Islet of Langerhans (tissue), 1 donor: Measurements from ENCODE around the gene MSGN1.
"Not testable (repeated sequence)": the region's sequence is repeated elsewhere in the genome, so short reads cannot be mapped to it uniquely, and the experiment has no call there.

Experiments
- FAIRE-seq: peaks from one replicate; lab custom pipeline; 2011; peaks lifted over from hg19 to GRCh38; lab: Jason Lieb, UNC

MSGN1 gene

GRCh38 chr2:17805717-17806363 lies 10.4 kb upstream of the MSGN1 start:
- FAIRE-seq = no peak

DNA sequence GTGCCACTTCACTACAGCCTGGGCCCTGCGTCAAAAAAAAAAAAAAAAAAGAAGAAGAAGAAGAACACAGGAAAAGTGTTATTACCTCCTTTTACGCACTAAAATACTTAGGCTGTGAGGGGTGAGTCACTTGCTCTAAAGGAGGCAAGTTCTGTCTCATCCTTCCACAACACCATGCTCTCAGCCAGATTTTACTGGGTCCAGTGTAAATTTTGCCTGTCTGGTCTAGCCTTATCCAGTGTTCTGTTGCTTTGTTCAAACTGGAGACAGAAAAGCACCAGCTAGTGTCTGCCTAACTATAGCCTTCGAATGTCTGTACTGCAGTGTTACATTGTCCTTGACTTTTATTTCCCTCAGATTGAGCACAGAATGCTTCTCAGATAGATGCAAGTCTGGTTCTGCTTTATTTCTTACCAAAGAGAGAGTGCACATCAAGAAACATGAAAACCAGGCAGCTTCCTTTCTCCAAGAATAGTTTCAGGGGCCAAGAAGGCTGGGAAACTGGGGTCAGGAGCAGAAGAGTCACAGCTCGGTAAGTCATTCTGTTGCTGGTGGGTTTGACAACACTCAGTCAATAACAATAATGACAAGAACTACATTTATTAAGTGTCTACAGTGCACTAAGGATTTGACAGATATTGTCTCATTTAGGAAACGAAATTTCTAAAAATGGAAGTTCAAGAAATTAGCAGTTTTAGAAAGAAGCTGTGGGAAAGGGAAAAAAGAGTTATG lies 3.1 kb upstream of the MSGN1 start:
- no peak for FAIRE-seq

GRCh38 chr2:17813742-17814473 lies 2.4 kb upstream of the MSGN1 start:
- no peak for FAIRE-seq

GRCh38 chr2:17814601-17815000 lies 1.7 kb upstream of the MSGN1 start:
- FAIRE-seq = no peak

- no peak for FAIRE-seq
Observed at GRCh38 chr2:17815468-17816184, 634 bp upstream of the MSGN1 start.

DNA sequence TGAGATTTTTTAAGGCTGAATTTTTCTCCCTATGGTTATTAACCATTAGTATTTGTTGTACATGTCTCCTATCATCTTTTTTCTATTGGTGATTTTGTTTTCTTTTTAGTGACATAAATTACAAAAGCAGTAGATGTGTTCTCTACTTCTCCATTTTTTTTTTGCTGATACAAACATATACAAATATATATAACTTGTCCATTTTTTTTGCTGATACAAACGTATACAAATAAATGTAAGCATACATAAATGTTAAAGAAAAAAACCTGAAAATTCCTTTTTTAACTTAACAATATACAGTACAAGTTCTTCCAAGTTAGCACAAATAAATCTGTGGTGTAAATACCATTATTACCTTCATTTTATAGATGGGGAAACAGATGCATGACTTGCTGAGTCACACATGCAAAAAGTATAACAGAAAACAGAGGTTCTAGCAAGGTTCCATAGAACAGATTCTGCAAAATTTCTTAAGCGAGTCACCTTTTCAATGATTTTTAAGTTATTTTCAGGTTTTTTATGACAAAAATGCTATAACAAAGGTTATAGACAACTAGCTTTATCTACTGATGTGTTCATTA lies 2.1 kb downstream of the MSGN1 start:
- FAIRE-seq = no peak

GRCh38 chr2:17821080-17821479 lies 4.8 kb downstream of the MSGN1 start:
- FAIRE-seq = no peak

DNA sequence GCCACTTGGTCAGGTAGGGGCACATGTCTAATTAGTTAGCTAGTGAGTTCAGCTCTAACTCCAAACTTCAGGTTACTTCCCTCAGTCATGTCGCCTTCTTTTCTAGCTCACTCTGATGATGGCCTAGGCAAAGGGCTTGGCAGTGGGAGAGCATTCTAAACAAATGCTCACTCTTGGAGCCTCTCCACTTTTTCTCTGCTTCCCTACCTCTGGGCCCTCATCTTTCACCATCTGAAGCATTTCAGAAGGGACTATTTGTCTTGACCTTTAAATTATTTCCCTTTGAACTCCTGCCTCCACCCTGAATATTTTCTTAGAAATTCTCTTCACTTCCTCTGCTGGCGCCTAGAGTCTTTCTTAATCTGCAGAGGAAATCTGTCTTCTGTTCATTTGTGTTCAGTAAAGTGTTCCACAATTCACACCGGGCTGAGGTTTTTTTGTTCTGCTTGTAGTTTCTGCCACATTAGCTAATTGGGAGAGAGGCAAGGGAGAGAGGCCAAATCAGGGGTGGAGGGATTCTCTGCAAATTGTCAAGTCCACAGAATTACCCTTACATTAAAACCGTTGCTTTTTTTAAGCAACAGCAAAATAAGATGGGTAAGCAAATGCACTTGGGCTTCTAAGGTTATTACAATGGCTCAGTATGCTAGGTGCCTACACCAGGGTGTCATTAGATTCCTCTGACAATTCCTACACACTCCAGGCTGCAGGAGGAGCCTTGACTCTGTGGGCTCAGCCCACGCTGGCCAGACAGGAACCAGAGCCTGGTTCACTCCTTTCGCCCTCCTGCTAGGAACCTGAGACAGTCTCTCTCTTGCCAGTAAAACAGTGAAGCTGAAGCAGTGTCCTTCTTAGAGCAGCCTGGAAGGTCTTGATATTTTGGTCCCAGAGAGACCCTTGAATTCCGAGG lies 5.5 kb downstream of the MSGN1 start:
- no peak for FAIRE-seq

DNA sequence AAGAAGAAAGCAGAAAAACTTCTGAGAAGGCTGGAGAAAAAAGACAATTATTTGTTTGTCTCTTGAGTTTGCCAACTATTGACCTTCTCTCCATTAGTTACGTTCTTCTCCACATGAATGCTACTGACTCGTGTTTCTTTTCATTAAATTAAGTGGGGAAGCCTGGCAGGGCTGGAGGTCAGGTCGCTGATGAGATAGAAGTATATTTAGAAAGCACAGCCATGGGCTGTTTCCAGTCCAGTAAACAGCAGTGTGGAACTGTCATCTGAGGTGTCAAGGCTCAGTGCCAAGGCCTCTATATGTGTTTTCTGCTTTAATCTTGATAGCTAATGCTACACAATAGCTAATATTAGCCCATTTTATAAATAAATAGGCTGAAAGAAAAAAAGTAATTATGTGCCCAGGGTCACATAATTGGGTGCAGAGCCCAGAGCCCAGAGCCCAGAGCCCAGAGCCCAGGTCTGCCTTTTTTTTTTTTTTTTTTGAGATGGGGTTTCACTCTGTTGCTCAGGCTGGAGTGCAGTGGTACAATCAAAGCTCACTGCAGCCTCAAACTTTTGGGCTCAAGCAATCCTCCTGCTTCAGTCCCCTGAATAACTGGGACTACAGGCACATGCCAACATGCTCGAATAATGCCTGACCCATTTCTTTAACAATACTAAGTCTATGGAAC lies 6.3 kb downstream of the MSGN1 start:
- FAIRE-seq = no peak

GRCh38 chr2:17823646-17824045 lies 7.4 kb downstream of the MSGN1 start:
- FAIRE-seq = not testable (repeated sequence)

DNA sequence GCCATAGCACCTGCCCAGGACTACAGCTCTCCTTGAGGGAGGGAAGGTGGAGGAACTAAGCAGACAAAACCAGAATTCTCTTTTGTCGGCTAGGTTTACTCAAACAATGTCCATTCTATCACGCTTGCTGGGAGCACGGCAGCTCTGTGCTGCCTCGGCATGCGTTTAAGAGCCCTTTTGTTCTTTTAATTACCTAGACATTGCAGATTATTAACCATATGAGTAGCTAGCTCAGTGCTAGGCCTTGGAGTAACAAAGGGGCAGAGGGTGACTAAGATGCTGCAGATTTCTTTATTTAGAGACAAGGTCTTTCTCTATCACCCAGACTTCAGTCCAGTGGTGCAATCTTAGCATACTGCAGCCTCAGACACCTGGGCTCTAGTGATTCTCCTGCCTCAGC lies 11.1 kb downstream of the MSGN1 start:
- FAIRE-seq = no peak

GRCh38 chr2:17827785-17828184 lies 11.5 kb downstream of the MSGN1 start:
- FAIRE-seq = no peak

GRCh38 chr2:17830053-17831034 lies 14.1 kb downstream of the MSGN1 start:
- FAIRE-seq = no peak

DNA sequence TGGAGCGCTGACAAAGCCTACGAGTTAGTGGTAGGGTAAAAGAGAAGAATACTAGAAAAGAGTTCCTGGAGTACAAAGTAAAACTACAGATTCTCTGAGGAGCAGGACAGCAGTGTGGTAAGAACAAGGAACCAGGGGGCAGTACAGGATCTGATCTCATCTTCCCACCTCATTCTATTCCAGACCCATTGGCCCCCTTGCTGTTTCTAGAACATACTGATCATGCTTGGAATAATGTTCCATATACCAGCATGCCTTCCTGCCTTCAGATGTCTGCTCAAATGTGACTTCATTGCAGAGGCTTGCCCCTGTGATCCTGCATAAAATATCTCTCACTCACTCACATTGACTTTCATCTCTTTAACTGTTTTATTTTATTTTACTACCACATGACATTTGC lies 19.3 kb downstream of the MSGN1 start:
- no peak for FAIRE-seq

- FAIRE-seq = no peak
Observed at GRCh38 chr2:17839959-17840358, 23.7 kb downstream of the MSGN1 start.

GRCh38 chr2:17843457-17843856 lies 27.2 kb downstream of the MSGN1 start:
- FAIRE-seq = no peak

DNA sequence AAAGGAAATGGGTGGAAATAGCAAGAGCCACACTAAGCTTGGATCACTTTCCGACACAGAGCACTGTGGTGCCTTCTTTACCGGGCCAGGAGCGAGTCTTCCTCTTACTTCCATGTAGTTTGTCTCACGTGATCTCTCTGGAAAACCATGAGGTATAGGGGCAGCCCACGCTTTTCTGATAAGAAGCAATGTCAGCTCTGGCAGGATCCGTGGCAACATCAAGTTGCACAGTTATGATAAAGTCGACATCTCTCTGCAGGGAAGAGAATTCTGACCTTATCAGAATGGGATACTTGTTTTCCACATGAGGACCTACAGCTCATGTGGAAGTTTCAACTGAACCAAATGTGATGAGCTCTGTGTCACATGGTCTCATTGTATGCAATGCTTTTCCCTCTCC lies 29.5 kb downstream of the MSGN1 start:
- no peak for FAIRE-seq

DNA sequence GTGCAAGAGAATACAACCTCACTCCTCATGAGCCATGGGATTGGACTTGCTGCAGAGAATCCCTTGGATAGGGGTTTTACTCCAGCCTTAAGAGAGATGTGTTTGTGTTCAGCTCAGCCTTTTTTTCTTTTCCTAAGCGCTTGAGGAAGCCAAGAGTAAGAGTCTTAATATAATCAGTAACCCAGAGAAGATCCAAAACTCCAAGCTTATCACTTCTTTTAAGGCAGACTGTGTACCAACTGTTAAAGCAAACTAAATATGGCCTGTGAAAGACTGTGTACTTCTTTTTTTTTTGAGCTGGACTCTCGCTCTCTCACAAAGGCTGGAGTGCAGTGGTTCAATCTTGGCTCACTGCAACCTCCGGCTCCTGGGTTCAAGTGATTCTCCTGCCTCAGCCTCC lies 30.4 kb downstream of the MSGN1 start:
- no peak for FAIRE-seq

GRCh38 chr2:17847236-17847635 lies 31.0 kb downstream of the MSGN1 start:
- FAIRE-seq = no peak

DNA sequence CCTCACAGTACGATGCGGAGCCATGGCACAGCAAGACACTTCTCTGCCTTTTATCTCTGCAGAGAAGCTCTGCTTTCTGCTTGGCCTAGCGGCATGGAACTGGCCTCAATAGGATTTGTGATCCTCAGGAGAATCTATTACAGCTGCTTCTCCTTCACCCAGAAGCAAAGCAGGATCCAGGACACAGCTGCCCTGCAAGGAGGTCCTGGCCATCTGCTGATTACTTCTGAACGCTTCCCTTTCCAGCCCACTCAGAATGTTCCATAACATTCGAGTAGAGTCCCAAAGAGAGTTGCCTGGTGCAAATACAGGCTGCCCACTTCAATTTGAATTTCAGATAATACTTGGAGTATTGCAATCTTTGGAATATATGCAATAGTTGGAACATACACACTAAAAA lies 33.0 kb downstream of the MSGN1 start:
- FAIRE-seq = no peak
